KOPT-K1 (cell line): ENCODE results near the gene YARS1.

Experiments used
- H3K27ac ChIP-seq: fragments of 200-600 bp; sonication (generic); 2 replicates; pipeline ENCODE4 v1.5.1; 2016; ENCODE audit warnings: antibody characterized with exemption, mild to moderate bottlenecking, low read depth, low read length; ENCODE audit not compliant: poor library complexity, severe bottlenecking
- H3K36me3 ChIP-seq: fragments of 200-600 bp; sonication (generic); 2 replicates; pipeline ENCODE4 v1.5.1; 2017; ENCODE audit warnings: antibody characterized with exemption, mild to moderate bottlenecking, low read length, moderate library complexity; ENCODE audit not compliant: insufficient read depth
- H3K9me3 ChIP-seq: fragments of 200-600 bp; sonication (generic); 2 replicates; pipeline ENCODE4 v1.5.1; 2017; ENCODE audit warnings: antibody characterized with exemption, low read length, mild to moderate bottlenecking; ENCODE audit not compliant: insufficient read depth, poor library complexity, severe bottlenecking

The YARS1 gene

DNA sequence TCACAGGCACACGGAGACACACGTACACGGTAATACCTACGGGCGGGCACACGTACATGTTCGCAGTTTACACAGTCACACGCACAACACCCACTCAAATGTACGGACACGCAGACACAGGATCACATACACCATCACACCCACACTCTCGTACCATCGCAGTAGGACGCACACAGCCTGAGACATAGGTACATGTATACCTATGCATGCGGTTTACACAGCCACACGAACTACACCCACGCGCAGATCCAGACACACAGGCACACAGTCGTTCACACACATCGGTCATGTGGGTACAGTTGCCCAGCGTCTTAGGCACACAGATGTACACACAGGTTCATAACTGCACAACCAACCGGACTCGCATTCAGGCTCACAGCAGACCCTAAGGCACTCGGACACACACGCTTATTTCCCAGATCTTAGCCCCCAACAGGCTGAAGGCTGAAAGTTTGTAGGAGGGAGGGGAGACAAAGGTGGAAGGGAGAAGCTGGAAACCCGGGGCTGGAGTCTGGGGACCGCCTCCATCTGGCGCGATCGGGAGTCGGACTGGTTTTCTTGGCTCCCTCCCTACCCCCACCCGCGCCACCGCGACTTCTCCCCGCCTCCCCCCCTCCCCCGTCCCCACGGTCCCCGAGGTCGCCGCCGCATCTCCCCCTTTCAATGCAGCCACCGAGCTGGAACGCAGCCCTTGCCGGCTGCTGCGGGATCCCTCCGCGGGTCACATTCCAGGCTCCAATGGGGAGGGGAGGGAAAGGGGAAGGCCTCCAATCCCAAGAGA is 62.7 kb downstream of the YARS1 start:
- no peak overlapping the region for H3K27ac ChIP-seq
- H3K9me3 ChIP-seq, result no peaks in the 10 kb centered on the region
- H3K36me3 ChIP-seq, result no peaks in the 10 kb centered on the region

DNA sequence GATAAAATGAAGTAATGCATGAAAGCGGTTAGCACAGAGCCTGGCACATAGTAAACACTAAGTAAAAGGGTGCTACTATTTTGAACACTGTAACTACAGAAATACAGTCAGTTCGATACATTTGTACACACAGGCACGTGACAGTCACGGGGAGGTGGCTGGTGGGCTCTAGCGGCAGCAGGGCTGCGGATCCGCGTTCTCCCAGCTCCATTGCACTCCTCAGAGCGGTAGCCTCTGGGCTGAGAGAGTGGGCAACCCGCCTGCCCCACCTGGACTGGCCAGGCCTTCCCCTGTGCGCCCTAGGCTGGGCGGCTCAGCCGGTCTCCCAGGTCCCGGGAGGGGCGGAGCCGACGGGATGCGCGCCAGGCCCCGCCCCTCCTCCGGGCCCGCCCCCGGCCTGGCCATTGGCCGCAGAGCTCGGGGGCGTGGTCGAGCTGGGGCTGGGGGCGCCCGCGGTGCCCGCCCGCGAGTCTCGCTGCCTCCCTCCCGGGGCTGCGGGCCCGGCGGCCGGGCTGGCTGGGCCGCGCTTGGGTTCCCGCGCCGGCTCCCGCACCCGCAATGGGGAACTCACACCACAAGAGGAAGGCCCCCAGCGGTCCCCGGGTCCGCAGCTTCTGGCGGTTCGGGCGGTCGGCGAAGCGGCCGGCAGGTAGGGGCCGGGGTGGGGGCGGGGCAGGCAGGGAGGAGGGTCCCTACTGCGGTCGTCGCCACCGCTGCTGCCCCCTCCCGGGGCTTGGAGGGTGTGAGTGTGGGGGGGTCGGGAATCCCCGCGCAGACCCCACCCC is 63.4 kb downstream of the YARS1 start:
- Histone ChIP-seq H3K27ac (no peak overlapping the region), H3K36me3 (no peaks in the 10 kb centered on the region), H3K9me3 (no peaks in the 10 kb centered on the region)

DNA sequence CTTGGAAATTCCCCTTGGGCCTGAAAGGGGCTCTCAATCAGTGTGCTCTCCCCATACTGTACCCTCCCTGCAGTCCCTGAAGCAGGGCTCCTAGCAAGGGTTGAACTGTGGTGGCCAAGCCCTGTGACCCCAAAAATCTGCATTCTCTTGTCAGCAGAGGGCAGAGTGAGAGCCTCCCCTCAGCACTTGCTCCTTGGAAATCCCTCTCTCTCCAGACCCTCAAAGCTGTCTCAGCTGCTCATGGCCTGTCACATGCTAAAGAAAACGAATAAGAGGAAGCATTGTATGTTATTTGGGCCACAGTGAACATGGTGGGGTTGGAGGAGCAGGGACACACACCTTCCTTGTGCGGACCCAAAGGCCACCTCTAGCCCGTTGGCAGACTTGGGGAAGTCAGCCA is 67.4 kb downstream of the YARS1 start:
- Histone ChIP-seq H3K27ac (no peak overlapping the region), H3K9me3 (no peaks in the 10 kb centered on the region), H3K36me3 (no peaks in the 10 kb centered on the region)

DNA sequence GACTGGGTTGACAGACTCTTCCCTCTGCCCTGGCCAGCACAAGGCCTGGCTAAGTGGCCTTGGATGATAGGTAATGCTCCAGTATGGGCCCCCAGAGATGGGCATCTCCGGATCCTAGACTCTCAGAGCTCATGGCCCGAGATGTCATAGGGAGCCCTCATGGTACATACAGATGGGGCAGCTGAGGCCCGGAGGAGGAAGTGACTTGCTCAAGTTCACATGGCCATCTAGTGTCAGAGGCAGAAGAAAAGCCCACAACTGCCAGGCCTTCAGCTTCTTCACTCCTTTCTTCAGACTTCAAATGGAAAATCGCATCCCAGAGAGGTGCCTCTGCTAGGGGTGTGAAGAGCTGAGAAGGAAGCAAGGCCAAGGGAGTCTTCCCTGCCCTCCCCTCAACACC is 67.8 kb downstream of the YARS1 start:
- Histone ChIP-seq H3K27ac (no peak overlapping the region), H3K9me3 (no peaks in the 10 kb centered on the region), H3K36me3 (no peaks in the 10 kb centered on the region)

DNA sequence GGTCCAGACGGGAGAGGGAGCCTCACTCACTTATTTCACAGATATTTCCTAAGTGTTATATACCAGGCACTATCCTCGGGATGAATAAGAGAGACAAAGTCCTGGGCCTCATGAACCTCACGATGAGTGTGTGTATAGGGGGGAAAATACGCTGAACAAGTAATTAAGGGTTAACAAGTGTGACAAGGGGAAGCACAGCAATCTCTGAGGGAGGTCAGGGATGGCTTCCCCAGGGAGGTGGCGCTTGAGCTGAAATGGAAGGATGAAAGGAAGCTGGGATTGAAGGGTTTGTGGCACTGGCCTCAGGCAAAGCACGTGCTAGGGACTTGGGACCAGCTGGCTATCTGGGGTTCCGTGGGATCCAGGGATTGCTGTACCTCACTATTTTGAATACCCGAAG is 68.2 kb downstream of the YARS1 start:
- Histone ChIP-seq H3K36me3 (no peaks in the 10 kb centered on the region), H3K27ac (no peak overlapping the region), H3K9me3 (no peaks in the 10 kb centered on the region)

DNA sequence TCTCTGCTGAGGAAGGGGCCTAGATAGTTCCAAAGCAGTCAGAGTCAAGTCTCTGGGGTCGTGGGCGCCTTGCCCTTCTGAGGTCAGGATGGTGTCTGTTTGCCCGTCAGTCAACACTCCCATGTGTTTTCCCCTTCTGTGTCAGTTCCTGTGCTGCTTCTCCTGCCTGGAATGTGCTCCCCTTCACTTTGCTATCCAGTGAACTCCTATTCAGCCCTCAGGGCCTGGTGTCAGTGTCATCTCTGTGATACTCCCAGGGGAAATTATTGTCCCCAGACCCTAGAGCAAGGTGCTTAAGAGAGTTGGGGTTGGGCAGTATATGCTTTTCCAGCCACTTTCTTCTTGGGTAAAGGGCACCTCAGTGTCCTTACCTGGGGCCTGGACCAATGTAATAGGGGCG is 68.8 kb downstream of the YARS1 start:
- Histone ChIP-seq H3K36me3 (no peaks in the 10 kb centered on the region), H3K9me3 (no peaks in the 10 kb centered on the region), H3K27ac (no peak overlapping the region)

DNA sequence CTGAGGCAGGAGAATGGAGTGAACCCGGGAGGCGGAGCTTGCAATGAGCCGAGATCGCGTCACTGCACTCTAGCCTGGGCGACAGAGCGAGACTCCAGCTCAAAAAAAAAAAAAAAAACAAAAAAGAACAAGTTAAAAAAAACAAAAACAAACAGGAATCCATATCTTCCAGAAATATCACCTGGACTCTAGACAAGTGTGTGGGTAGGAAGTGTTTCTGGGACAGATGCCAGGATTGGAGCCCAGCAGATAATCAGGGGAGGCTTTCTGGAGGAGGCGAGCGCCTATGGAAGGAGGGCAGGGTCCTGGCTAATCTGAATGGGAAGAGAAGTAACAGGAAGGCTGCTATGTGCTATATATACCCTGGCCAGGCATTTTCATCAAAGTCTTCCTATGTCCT is 71.0 kb downstream of the YARS1 start:
- no peaks in the 10 kb centered on the region for H3K36me3 ChIP-seq
- no peaks in the 10 kb centered on the region for H3K9me3 ChIP-seq
- no peak overlapping the region for H3K27ac ChIP-seq

DNA sequence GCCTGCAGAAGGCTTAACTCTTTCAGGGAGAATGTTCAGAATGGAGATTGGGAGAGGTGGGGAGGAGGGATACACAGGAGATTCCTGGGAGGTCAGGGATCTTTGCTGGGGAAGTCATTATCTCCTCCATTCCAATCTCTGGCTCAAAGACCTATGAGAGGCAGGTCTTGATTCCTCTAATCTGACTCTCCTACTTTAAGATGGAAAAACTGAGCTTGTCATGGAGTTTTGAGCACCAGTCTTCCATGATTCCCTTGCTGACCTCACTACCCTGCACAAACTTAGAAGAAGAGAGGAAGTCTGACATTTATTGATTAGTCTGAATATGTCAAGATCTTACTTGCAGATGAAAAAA is 73.1 kb downstream of the YARS1 start:
- Histone ChIP-seq H3K27ac (no peak overlapping the region), H3K9me3 (no peaks in the 10 kb centered on the region), H3K36me3 (no peaks in the 10 kb centered on the region)

DNA sequence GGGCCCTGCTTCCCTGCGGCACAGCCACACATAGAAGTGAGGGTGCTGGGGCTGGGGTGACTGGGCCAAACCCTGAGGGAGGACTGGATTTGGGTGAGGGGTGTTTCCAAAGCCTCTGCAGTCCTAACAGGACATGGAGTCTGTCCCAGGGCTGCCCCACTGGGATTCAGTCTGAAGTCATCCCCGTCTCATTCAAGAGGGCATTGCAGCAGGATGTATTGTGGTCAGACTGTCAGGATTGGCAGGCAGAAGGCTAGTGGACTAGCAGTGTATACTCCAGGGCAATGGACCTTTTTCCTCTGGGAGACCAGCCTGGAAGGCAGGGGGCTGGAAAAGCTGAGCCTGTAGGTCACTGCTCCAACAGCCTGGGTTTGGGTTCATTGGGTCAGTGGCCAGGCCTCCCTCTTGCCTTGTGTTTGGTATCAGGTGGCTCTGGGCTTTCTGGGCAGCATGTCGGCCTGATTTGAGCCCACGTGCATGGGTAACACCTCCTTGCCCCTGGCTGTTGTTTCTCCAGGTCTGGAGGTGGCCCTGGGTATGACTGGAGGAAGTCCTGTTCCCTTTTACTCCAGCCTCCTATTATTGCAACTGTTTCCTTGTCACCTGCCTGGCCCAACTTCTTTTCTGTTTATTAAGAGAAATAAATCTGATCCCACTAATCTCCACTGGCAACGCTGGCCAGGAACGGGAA is 73.6 kb downstream of the YARS1 start:
- Histone ChIP-seq H3K27ac (no peak overlapping the region), H3K9me3 (no peaks in the 10 kb centered on the region), H3K36me3 (no peaks in the 10 kb centered on the region)

DNA sequence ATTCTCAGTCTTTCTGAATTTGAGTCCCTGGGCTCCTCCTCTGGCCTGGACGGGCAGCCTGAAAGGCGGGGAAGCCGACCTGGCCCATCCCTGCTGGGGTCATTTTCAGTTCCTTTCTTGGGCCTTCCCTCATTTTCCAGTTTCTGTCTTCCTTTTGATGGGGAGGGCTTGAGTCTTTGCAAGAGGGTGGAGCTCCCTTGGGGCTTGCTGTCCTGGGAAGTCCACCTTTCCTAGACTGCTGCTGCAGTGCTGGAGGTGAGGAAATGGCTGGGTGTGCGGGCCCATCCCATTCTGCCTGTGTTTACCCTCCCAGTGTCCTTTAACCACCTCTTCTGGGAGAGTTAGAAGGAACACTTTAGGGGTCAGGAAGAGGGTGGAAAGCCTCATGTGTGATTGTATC is 74.2 kb downstream of the YARS1 start:
- H3K27ac ChIP-seq, result no peak overlapping the region
- no peaks in the 10 kb centered on the region for H3K36me3 ChIP-seq
- H3K9me3 ChIP-seq, result no peaks in the 10 kb centered on the region

DNA sequence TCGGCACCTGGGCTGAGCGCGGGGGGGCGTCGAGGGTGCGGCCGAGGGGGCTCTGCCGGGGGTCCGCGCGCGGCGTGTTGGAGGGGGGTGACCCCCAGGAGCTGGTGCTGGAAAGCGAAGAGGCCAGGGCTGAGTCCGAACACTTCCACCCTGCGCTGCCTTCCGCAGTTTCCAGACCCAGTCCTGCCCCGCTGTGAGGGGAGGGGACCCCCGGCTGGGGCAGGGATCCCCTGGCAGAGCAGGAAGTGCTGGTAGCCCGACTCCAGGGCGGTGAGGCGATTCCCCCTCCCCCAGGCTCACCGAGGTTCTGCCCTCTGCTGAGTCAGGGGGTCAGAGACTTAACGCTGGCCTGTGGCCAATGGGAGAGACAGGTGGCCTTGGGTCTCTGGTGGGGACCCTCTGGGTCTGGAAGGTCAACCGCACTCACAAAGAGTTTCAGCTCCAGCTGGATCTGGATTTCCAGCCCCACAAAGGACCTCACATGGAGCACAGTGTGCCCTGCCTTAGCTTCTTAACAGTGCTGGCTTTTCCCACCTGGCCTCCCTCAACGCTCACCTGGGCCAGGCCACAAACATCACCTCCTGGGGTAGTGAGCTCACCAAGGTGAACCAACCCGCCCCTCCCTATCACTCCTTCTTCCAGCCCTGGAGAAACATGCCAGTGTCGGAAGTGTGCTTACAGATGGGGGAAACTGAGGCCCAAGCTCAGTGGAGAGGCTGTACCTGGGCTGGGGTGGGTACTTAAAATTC is 74.8 kb downstream of the YARS1 start:
- Histone ChIP-seq H3K27ac (no peak overlapping the region), H3K9me3 (no peaks in the 10 kb centered on the region), H3K36me3 (no peaks in the 10 kb centered on the region)

DNA sequence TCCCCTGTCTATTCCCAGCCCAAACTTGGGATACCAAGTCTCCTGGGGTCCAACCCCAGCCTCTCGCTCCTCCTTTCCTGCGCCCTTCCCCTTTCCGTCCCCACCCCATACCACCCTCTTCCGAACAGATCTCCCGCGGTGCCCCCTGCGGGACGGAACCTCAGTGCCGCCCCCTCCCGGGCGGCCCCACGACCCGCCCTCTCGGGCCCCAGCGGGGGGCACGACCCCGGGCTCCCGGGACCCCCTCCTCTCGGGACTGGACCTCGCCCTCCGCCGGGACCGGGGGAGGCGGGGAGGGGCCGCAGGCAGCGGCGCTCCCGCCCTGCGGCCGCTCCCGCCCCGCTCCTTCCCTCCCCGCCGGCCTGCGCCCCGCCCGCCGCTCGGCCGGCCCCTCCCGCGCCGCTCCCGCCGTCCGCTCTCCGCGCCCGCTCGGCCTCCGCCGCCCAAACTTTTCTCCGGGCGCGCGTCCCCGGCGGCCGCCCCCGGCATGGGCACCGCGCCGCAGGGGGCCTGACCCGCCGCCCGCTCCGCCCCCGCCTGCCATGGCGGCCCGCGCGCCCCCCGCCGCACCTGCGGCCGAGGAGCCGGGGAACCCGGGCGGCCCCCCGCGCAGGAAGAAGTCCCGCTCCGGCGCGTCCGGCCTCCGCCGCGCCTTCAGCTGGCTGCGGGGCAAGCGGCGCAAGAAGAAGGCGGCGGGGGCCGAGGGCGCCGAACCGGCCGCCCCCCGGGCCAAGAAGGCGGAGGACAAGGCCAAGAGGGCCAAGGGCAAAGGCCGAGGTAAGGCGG is 75.6 kb downstream of the YARS1 start:
- Histone ChIP-seq H3K27ac (no peak overlapping the region), H3K9me3 (no peaks in the 10 kb centered on the region)

DNA sequence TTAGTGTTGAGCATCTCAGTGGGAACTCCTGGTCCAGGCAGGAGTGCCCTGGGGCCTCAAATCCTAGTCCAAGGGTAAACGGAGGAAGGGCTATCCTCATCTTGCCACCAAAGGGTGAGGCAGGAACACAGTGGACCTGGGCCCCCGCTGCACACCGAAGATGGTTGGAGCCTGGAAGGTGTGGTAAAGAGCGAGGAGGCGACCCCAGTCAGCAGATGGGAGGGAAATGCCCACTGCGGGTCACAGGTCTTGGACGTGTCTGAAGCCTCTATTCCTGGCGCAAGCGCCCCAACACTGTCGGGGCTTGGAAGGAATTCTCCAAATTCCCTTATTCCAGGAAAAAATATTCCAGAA is 76.1 kb downstream of the YARS1 start:
- Histone ChIP-seq H3K9me3 (no peaks in the 10 kb centered on the region), H3K27ac (no peak overlapping the region), H3K36me3 (no peaks in the 10 kb centered on the region)

More for the DNA sequence above, 75.6 kb downstream of the YARS1 start:
- H3K36me3 ChIP-seq, result no peaks in the 10 kb centered on the region
